ENCODE data around the gene GNLY. TPM values are rescaled to one million over a fixed set of nuclear protein-coding genes. Genes with fewer than 3 reads are reported as not detected.

The GNLY gene
- total RNA-seq, 1 experiment from 2014 or later = not detected

DNA sequence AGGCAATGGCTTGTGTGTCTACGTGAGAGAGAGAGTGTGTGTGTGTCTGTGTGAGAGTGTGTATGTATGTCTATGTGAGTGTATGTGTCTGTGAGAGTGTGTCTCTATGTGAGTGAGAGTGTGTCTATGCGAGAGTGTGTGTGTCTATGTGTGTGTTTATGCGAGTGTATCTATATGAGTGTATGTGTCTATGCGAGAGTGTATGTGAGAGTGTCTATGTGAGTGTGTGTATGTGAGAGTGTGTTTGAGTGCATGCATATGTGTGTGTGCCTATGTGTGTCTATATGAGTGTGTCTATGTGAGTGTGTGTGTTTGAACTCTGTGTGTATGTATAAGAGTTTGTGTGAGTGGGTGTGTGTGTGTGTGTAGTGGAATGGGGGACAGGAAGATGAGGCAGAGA lies 9.8 kb upstream of the GNLY start:
- DNase-seq = no peak
- no peak overlapping the region for H3K27ac ChIP-seq (ENCODE audit: low read length)
- H4K20me1 ChIP-seq (ENCODE audit: low read length) = no peaks in the 10 kb centered on the region
- H2AFZ ChIP-seq (ENCODE audit: low read length) = no peak overlapping the region
- H3K9me3 ChIP-seq (ENCODE audit: low read length) = no peaks in the 10 kb centered on the region
- no peak overlapping the region for H3K4me3 ChIP-seq (ENCODE audit: low read length)
- H3K4me1 ChIP-seq (ENCODE audit: insufficient read depth, low read length) = peaks cover 15% of the 10 kb centered on the region
- TF ChIP-seq CTCF (conservative IDR thresholded peaks at IDR 0.05; ENCODE audit: low read depth, low read length) (no peak), EZH2phosphoT487 (IDR thresholded peaks at IDR 0.05; ENCODE audit: borderline replicate concordance, low read length) (no peak), EZH2 (IDR thresholded peaks at IDR 0.05; ENCODE audit: low read length, unreplicated experiment) (no peak)
- ATAC-seq = no peak
- ChIA-PET CTCF (no interaction called here), POLR2A (ENCODE audit: unreplicated experiment) (no interaction called here)
- no peaks in the 10 kb centered on the region for H3K36me3 ChIP-seq (ENCODE audit: low read depth, low read length)
- no peaks in the 10 kb centered on the region; the same call in 1 of the 2 replicates for H3K27me3 ChIP-seq (ENCODE audit: low read length)
- intact Hi-C loops (cut with micrococcal nuclease) = no loop called here
- H3K4me2 ChIP-seq (ENCODE audit: low read length) = no peak overlapping the region
- no peaks in the 10 kb centered on the region for H3F3A ChIP-seq (ENCODE audit: low read length, unreplicated experiment)
- no peaks in the 10 kb centered on the region for H3K79me2 ChIP-seq (ENCODE audit: low read length)
- no peaks in the 10 kb centered on the region for H3K9me2 ChIP-seq (replicated peaks; ENCODE audit: low read length)
- no peak overlapping the region for H3K9ac ChIP-seq (ENCODE audit: low read length)
- no TSS peak for BruUV-seq (replicated peaks)

DNA sequence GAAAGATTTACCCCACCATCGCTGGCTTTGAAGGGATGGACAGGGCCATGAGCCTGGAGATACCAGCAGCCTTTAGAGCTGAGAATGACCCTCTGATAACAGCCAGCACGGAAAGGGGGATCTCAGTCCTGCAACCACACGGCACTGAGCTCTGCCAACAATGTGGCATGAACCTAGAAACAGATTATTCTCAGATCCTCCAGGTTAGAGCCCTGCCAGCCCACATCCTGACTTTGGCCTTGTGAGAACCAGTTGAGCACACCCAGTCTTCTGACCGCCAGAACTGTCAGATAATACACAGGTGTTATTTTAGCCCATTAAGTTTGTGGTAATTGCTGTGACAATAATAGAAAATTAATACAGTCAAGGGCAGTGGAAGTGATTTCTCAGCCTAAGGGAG lies 9.4 kb upstream of the GNLY start:
- ATAC-seq (no peak), DNase-seq (no peak)
- intact Hi-C loops (cut with micrococcal nuclease) = no loop called here
- H3K9ac ChIP-seq (ENCODE audit: low read length) = no peak overlapping the region
- no TSS peak for BruUV-seq (replicated peaks)
- no peak overlapping the region for H3K4me3 ChIP-seq (ENCODE audit: low read length)
- peaks cover 15% of the 10 kb centered on the region for H3K4me1 ChIP-seq (ENCODE audit: insufficient read depth, low read length)
- no peak overlapping the region for H2AFZ ChIP-seq (ENCODE audit: low read length)
- H3K36me3 ChIP-seq (ENCODE audit: low read depth, low read length) = no peaks in the 10 kb centered on the region
- no peaks in the 10 kb centered on the region for H3F3A ChIP-seq (ENCODE audit: low read length, unreplicated experiment)
- no peak overlapping the region for H3K27ac ChIP-seq (ENCODE audit: low read length)
- TF ChIP-seq CTCF (conservative IDR thresholded peaks at IDR 0.05; ENCODE audit: low read depth, low read length) = no peak
- TF ChIP-seq EZH2 (IDR thresholded peaks at IDR 0.05; ENCODE audit: low read length, unreplicated experiment) = no peak
- TF ChIP-seq EZH2phosphoT487 (IDR thresholded peaks at IDR 0.05; ENCODE audit: borderline replicate concordance, low read length) = no peak
- no peaks in the 10 kb centered on the region; the same call in 1 of the 2 replicates for H3K27me3 ChIP-seq (ENCODE audit: low read length)
- no peaks in the 10 kb centered on the region for H4K20me1 ChIP-seq (ENCODE audit: low read length)
- CTCF ChIA-PET = no interaction called here
- H3K79me2 ChIP-seq (ENCODE audit: low read length) = no peaks in the 10 kb centered on the region
- POLR2A ChIA-PET (ENCODE audit: unreplicated experiment) = no interaction called here
- no peak overlapping the region for H3K4me2 ChIP-seq (ENCODE audit: low read length)
- H3K9me3 ChIP-seq (ENCODE audit: low read length) = no peaks in the 10 kb centered on the region
- no peaks in the 10 kb centered on the region for H3K9me2 ChIP-seq (replicated peaks; ENCODE audit: low read length)

GRCh38 chr2:85690932-85691331 lies 3.2 kb upstream of the GNLY start:
- no peak for DNase-seq
- Histone ChIP-seq H3K4me2 (ENCODE audit: low read length) (no peak overlapping the region), H3K79me2 (ENCODE audit: low read length) (no peaks in the 10 kb centered on the region), H3K9me3 (ENCODE audit: low read length) (no peaks in the 10 kb centered on the region), H3K4me1 (ENCODE audit: insufficient read depth, low read length) (no peaks in the 10 kb centered on the region), H3K27ac (ENCODE audit: low read length) (no peak overlapping the region), H3K27me3 (ENCODE audit: low read length) (no peaks in the 10 kb centered on the region; the same call in 1 of the 2 replicates), H3K36me3 (ENCODE audit: low read depth, low read length) (no peaks in the 10 kb centered on the region), H2AFZ (ENCODE audit: low read length) (no peak overlapping the region), H4K20me1 (ENCODE audit: low read length) (no peaks in the 10 kb centered on the region), H3K4me3 (ENCODE audit: low read length) (no peak overlapping the region), H3K9ac (ENCODE audit: low read length) (no peak overlapping the region), H3K9me2 (replicated peaks; ENCODE audit: low read length) (no peaks in the 10 kb centered on the region), H3F3A (ENCODE audit: low read length, unreplicated experiment) (no peaks in the 10 kb centered on the region)
- ChIA-PET POLR2A (ENCODE audit: unreplicated experiment) (no interaction called here), CTCF (no interaction called here)
- no peak for ATAC-seq
- no peak for TF ChIP-seq EZH2phosphoT487 (IDR thresholded peaks at IDR 0.05; ENCODE audit: borderline replicate concordance, low read length)
- TF ChIP-seq EZH2 (IDR thresholded peaks at IDR 0.05; ENCODE audit: low read length, unreplicated experiment) = no peak
- no peak for TF ChIP-seq CTCF (conservative IDR thresholded peaks at IDR 0.05; ENCODE audit: low read depth, low read length)
- no TSS peak for BruUV-seq (replicated peaks)
- intact Hi-C loops (cut with micrococcal nuclease) = no loop called here

Data from PC-3 (cell line).